Prostate gland (tissue), 2 donors: ENCODE data around the gene TNS3. TPM values are rescaled to one million over a fixed set of nuclear protein-coding genes. Genes with fewer than 3 reads are reported as not detected.

Experiments
- DNase-seq: peaks from one replicate; pipeline ENCODE4 v3.0.0-alpha.2; 2019; ENCODE audit warnings: low spot score
- H3K27ac ChIP-seq, 2 donors: fragments of 200-600 bp; sonication (generic); 2 replicates each; pipeline ENCODE4 v1.5.1; 2017 to 2019
- H3K27me3 ChIP-seq: fragments of 200-600 bp; sonication (generic); replicated peaks from 2 replicates; pipeline ENCODE4 v1.5.1; 2019; ENCODE audit not compliant: insufficient read depth
- H3K36me3 ChIP-seq, 2 donors: fragments of 200-600 bp; sonication (generic); 1 replicate in 1 of 2; 2 replicates in 1 of 2; pipeline versions ENCODE4 v1.5.1 to v1.8.1; 2017 to 2019
- H3K4me1 ChIP-seq: fragments of 200-600 bp; sonication (generic); replicated peaks from 2 replicates; pipeline ENCODE4 v1.5.1; 2019
- H3K4me3 ChIP-seq, 2 donors: fragments of 200-600 bp; sonication (generic); 2 replicates each; pipeline ENCODE4 v1.5.1; 2017 to 2019
- H3K9me3 ChIP-seq: fragments of 200-600 bp; sonication (generic); 2 replicates; pipeline ENCODE4 v1.5.1; 2017
- CTCF ChIP-seq, 4 experiments: fragments of 200-600 bp in 2 of 4; fragments of 450-650 bp in 2 of 4; sonication (generic) in 2 of 4; IDR thresholded peaks; 1 replicate in 3 of 4; 2 replicates in 1 of 4; pipeline ENCODE4 v1.5.1; 2016 to 2019; ENCODE audit warnings: antibody characterized with exemption in 4 of 4, mild to moderate bottlenecking in 2 of 4, moderate library complexity in 2 of 4
- POLR2A ChIP-seq: fragments of 450-650 bp; IDR thresholded peaks from one replicate; pipeline ENCODE4 v1.6.1; 2016; ENCODE audit warnings: antibody characterized with exemption, mild to moderate bottlenecking
- POLR2AphosphoS5 ChIP-seq: sonication (generic); formaldehyde crosslinking; IDR thresholded peaks from one replicate; pipeline ENCODE4 v1.6.1; 2017; ENCODE audit warnings: antibody characterized with exemption
- WGBS: methylation state at CpG from one replicate; pipeline ENCODE4 v1.1.5; 2018; 5-methylcytosine and 5-hydroxymethylcytosine counted together
- intact Hi-C: fragments of 100-400 bp; cut with DNase I; formaldehyde crosslinking; loops from one replicate; pipeline ENCODE4 v1.14.2; 2022
- total RNA-seq, 2 donors: library from RNA; depleted of rRNA; stranded (reverse); fragments of >200 nt; gene quantifications; one replicate each; pipeline ENCODE4 v1.1.0, GENCODE V29; 2016

Gene TNS3
- total RNA-seq, 2 donors from 2014 or later: 19.5 to 95.8 TPM

- H3K4me3 ChIP-seq: no peak overlapping the region
- intact Hi-C loops: no loop called here
- 48% methylated on average over 5 of the region's 5 CpGs for WGBS
- H3K36me3 ChIP-seq: no peaks in the 10 kb centered on the region
- H3K27ac ChIP-seq: no peak overlapping the region
- H3K27me3 ChIP-seq: no peaks in the 10 kb centered on the region
- no peak for DNase-seq
- no peaks in the 10 kb centered on the region for H3K9me3 ChIP-seq
- TF ChIP-seq POLR2A: no peak
- TF ChIP-seq CTCF (IDR thresholded peaks at IDR 0.05): no peak
- no peak for TF ChIP-seq POLR2AphosphoS5
- no peaks in the 10 kb centered on the region for H3K4me1 ChIP-seq
Measured at GRCh38 chr7:47382200-47382599, 199.7 kb downstream of the TNS3 start.

GRCh38 chr7:47381134-47381495 is 200.8 kb downstream of the TNS3 start:
- Histone ChIP-seq H3K27me3 (no peaks in the 10 kb centered on the region), H3K4me3 (no peak overlapping the region), H3K4me1 (no peaks in the 10 kb centered on the region), H3K36me3 (no peaks in the 10 kb centered on the region), H3K9me3 (no peaks in the 10 kb centered on the region), H3K27ac (no peak overlapping the region)
- WGBS: 44% methylated on average over 6 of the region's 6 CpGs
- intact Hi-C loops: no loop called here
- no peak for DNase-seq
- no peak for TF ChIP-seq POLR2A
- TF ChIP-seq CTCF (IDR thresholded peaks at IDR 0.05): no peak
- TF ChIP-seq POLR2AphosphoS5: no peak

- Histone ChIP-seq H3K4me1 (no peaks in the 10 kb centered on the region), H3K4me3 (no peak overlapping the region), H3K36me3 (no peaks in the 10 kb centered on the region), H3K27ac (no peak overlapping the region), H3K27me3 (no peaks in the 10 kb centered on the region), H3K9me3 (no peaks in the 10 kb centered on the region)
- WGBS: 26% methylated on average over 15 of the region's 15 CpGs
- no peak for TF ChIP-seq POLR2A
- TF ChIP-seq POLR2AphosphoS5: no peak
- TF ChIP-seq CTCF (IDR thresholded peaks at IDR 0.05): no peak
- DNase-seq: no peak
- intact Hi-C loops: no loop called here
Measured at GRCh38 chr7:47380325-47381133, 201.4 kb downstream of the TNS3 start.

GRCh38 chr7:47379629-47380324 is 202.1 kb downstream of the TNS3 start:
- H3K4me1 ChIP-seq: no peaks in the 10 kb centered on the region
- no peak overlapping the region for H3K27ac ChIP-seq
- 32% methylated on average over 16 of the region's 20 CpGs for WGBS
- no peaks in the 10 kb centered on the region for H3K36me3 ChIP-seq
- no peaks in the 10 kb centered on the region for H3K9me3 ChIP-seq
- DNase-seq: peak; percentile 36
- no peak for TF ChIP-seq POLR2A
- TF ChIP-seq CTCF (IDR thresholded peaks at IDR 0.05): no peak
- no peak for TF ChIP-seq POLR2AphosphoS5
- no peaks in the 10 kb centered on the region for H3K27me3 ChIP-seq
- intact Hi-C loops: no loop called here
- no peak overlapping the region for H3K4me3 ChIP-seq
